BLaER1 treated with 17β-estradiol and CSF1 and Interleukin-3, amounts not matched to agents 10 nM and 100 nM (cell line): ENCODE results near the gene NAT9.

Source experiments
- H3K27ac ChIP-seq, 11 experiments: shearing (Covaris generic); formaldehyde crosslinking; 2 replicates each; pipeline ENCODE4 v1.8.1; 2022
- H3K27me3 ChIP-seq, 11 experiments: shearing (Covaris generic); formaldehyde crosslinking; 2 replicates each; pipeline ENCODE4 v1.8.1; 2022
- H3K36me3 ChIP-seq, 11 experiments: shearing (Covaris generic); formaldehyde crosslinking; 2 replicates each; pipeline ENCODE4 v1.8.1; 2022
- H3K4me1 ChIP-seq, 10 experiments: shearing (Covaris generic); formaldehyde crosslinking; 2 replicates each; pipeline ENCODE4 v1.8.1; 2022
- H3K4me2 ChIP-seq, 11 experiments: shearing (Covaris generic); formaldehyde crosslinking; 2 replicates each; pipeline ENCODE4 v1.8.1; 2022
- H3K4me3 ChIP-seq, 10 experiments: shearing (Covaris generic); formaldehyde crosslinking; 2 replicates each; pipeline ENCODE4 v1.8.1; 2022
- H3K9ac ChIP-seq, 11 experiments: shearing (Covaris generic); formaldehyde crosslinking; 2 replicates each; pipeline ENCODE4 v1.8.1; 2022
- H3K9me3 ChIP-seq, 11 experiments: shearing (Covaris generic); formaldehyde crosslinking; replicated peaks in 1 of 11; 2 replicates each; pipeline ENCODE4 v1.8.1; 2022
- H4K20me1 ChIP-seq, 11 experiments: shearing (Covaris generic); formaldehyde crosslinking; 2 replicates each; pipeline ENCODE4 v1.8.1; 2022
- Cebpa-rat ChIP-seq, 11 experiments: shearing (Covaris generic); IDR thresholded peaks; 2 replicates each; pipeline ENCODE4 v1.8.1; 2022

The NAT9 gene

GRCh38 chr17:74743755-74744154 lies 32.4 kb downstream of the NAT9 start:
- Histone ChIP-seq H4K20me1 (peaks cover 3 to 17% (median 3%) of the 10 kb centered on the region in 11 experiments; a peak in 20 of 22 replicates), H3K36me3 (peaks cover 0 to 47% (median 9%) of the 10 kb centered on the region in 11 experiments; a peak in 11 of 22 replicates), H3K27ac (peak overlapping the region in 8 of 11 experiments; percentile 38 to 99 (median 88); a peak in 11 of 22 replicates), H3K9me3 (no peaks in the 10 kb centered on the region), H3K27me3 (peaks cover 0 to 25% (median 14%) of the 10 kb centered on the region in 11 experiments; a peak in 13 of 22 replicates), H3K4me3 (peak overlapping the region in 3 of 10 experiments; percentile 1 to 47 (median 12); a peak in 3 of 20 replicates), H3K9ac (peak overlapping the region in 8 of 11 experiments; percentile 17 to 75 (median 46); a peak in 8 of 22 replicates), H3K4me1 (peaks cover 89 to 94% (median 93%) of the 10 kb centered on the region in 10 experiments), H3K4me2 (peak overlapping the region; percentile 97 to 100 (median 98))
- no peak for TF ChIP-seq Cebpa-rat (IDR thresholded peaks at IDR 0.05)

DNA sequence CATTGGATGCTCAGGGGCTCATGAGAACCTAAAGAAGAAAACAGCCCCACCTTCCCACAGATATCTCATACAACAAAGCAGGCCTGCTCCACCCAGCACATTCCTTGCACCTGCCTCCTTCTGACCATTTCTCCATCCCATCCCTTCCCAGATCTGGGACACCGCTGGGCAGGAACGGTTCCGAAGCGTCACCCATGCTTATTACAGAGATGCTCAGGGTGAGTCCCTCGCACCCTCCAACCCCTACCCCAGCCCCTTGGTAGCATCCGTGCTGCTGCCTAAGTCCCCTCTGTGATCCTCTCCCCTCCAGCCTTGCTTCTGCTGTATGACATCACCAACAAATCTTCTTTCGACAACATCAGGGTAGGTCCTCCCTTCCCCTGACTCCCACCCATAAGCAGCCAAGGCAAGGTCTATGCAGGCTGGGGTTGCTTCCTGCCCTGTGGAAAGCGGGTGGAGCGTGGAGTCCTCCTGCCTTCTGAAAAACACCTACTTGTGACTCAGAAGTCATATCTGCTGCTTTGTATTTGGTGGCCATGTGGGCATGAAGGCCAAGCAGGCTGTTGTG lies 33.1 kb downstream of the NAT9 start:
- peaks cover 95 to 100% (median 100%) of the 10 kb centered on the region in 10 experiments for H3K4me1 ChIP-seq
- peaks cover 0 to 22% (median 14%) of the 10 kb centered on the region in 11 experiments; a peak in 13 of 22 replicates for H3K27me3 ChIP-seq
- H3K27ac ChIP-seq: peak overlapping the region in 9 of 11 experiments; percentile 58 to 99 (median 82); a peak in 17 of 22 replicates
- peak overlapping the region; percentile 83 to 100 (median 98) for H3K4me2 ChIP-seq
- peak overlapping the region; percentile 17 to 75 (median 70); a peak in 18 of 22 replicates for H3K9ac ChIP-seq
- TF ChIP-seq Cebpa-rat (IDR thresholded peaks at IDR 0.05): no peak
- H4K20me1 ChIP-seq: peaks cover 0 to 14% (median 0%) of the 10 kb centered on the region in 11 experiments; a peak in 1 of 22 replicates
- peak overlapping the region in 4 of 10 experiments; percentile 16 to 54 (median 36); a peak in 5 of 20 replicates for H3K4me3 ChIP-seq
- no peaks in the 10 kb centered on the region for H3K9me3 ChIP-seq
- H3K36me3 ChIP-seq: peaks cover 0 to 47% (median 9%) of the 10 kb centered on the region in 11 experiments; a peak in 11 of 22 replicates

DNA sequence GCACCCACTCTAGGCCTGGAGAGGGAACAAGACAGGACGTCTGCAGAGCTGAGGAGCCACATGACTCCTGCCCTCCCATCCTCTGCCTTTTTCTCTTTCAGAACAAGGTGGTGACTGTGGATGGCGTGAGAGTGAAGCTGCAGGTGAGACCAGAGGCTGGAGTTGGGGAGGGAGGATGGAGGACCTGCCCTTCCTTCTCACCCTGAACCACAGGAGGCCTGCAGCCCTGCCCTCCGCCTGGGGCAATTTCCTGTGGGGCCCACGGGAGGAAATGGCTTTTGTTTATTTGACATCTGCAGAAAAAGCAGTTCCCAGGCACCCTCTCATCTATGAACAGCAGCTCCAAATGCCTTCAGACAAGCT lies 34.0 kb downstream of the NAT9 start:
- H4K20me1 ChIP-seq: peaks cover 0 to 14% (median 0%) of the 10 kb centered on the region in 11 experiments; a peak in 1 of 22 replicates
- peaks cover 88 to 100% (median 95%) of the 10 kb centered on the region in 10 experiments for H3K4me1 ChIP-seq
- peak overlapping the region; percentile 20 to 99 (median 79); a peak in 20 of 22 replicates for H3K27ac ChIP-seq
- peak overlapping the region; percentile 28 to 75 (median 70); a peak in 20 of 22 replicates for H3K9ac ChIP-seq
- H3K27me3 ChIP-seq: peaks cover 0 to 22% (median 14%) of the 10 kb centered on the region in 11 experiments; a peak in 13 of 22 replicates
- peak overlapping the region in 7 of 10 experiments; percentile 0 to 54 (median 35); a peak in 10 of 20 replicates for H3K4me3 ChIP-seq
- H3K4me2 ChIP-seq: peak overlapping the region; percentile 83 to 100 (median 98)
- H3K36me3 ChIP-seq: peaks cover 0 to 47% (median 9%) of the 10 kb centered on the region in 11 experiments; a peak in 11 of 22 replicates
- no peaks in the 10 kb centered on the region for H3K9me3 ChIP-seq
- TF ChIP-seq Cebpa-rat (IDR thresholded peaks at IDR 0.05): peak in 3 of 11 experiments; percentile 21 to 56 (median 49); a peak in 4 of 22 replicates

GRCh38 chr17:74740641-74741387 lies 35.3 kb downstream of the NAT9 start:
- peak overlapping the region in 9 of 11 experiments; percentile 7 to 75 (median 70); a peak in 12 of 22 replicates for H3K9ac ChIP-seq
- H3K4me1 ChIP-seq: peaks cover 79 to 100% (median 88%) of the 10 kb centered on the region in 10 experiments
- H3K4me3 ChIP-seq: peak overlapping the region in 1 of 10 experiments; percentile 32; a peak in 1 of 20 replicates
- H3K27me3 ChIP-seq: peaks cover 0 to 12% (median 11%) of the 10 kb centered on the region in 11 experiments; a peak in 13 of 22 replicates
- H3K9me3 ChIP-seq: no peaks in the 10 kb centered on the region
- H3K36me3 ChIP-seq: peaks cover 0 to 41% (median 9%) of the 10 kb centered on the region in 11 experiments; a peak in 11 of 22 replicates
- peak overlapping the region; percentile 83 to 100 (median 98) for H3K4me2 ChIP-seq
- TF ChIP-seq Cebpa-rat (IDR thresholded peaks at IDR 0.05): no peak
- 0 out of 22 replicates have a peak, but pooled peaks cover 0 to 10% (median 0%) of the 10 kb centered on the region in 11 experiments for H4K20me1 ChIP-seq
- H3K27ac ChIP-seq: peak overlapping the region in 9 of 11 experiments; percentile 15 to 99 (median 82); a peak in 17 of 22 replicates

GRCh38 chr17:74740173-74740572 lies 36.0 kb downstream of the NAT9 start:
- no peak overlapping the region; a peak in 1 of 20 replicates for H3K4me3 ChIP-seq
- H3K4me1 ChIP-seq: peaks cover 79 to 100% (median 88%) of the 10 kb centered on the region in 10 experiments
- no peak for TF ChIP-seq Cebpa-rat (IDR thresholded peaks at IDR 0.05)
- peaks cover 0 to 6% (median 4%) of the 10 kb centered on the region in 11 experiments; a peak in 12 of 22 replicates for H3K27me3 ChIP-seq
- no peaks in the 10 kb centered on the region for H3K9me3 ChIP-seq
- H3K9ac ChIP-seq: peak overlapping the region in 6 of 11 experiments; percentile 27 to 75 (median 70); a peak in 5 of 22 replicates
- H3K27ac ChIP-seq: peak overlapping the region in 9 of 11 experiments; percentile 15 to 99 (median 82); a peak in 13 of 22 replicates
- H4K20me1 ChIP-seq: 0 out of 22 replicates have a peak, but pooled peaks cover 0 to 4% (median 0%) of the 10 kb centered on the region in 11 experiments
- H3K4me2 ChIP-seq: peak overlapping the region; percentile 83 to 100 (median 98)
- peaks cover 0 to 34% (median 9%) of the 10 kb centered on the region in 11 experiments; a peak in 11 of 22 replicates for H3K36me3 ChIP-seq

DNA sequence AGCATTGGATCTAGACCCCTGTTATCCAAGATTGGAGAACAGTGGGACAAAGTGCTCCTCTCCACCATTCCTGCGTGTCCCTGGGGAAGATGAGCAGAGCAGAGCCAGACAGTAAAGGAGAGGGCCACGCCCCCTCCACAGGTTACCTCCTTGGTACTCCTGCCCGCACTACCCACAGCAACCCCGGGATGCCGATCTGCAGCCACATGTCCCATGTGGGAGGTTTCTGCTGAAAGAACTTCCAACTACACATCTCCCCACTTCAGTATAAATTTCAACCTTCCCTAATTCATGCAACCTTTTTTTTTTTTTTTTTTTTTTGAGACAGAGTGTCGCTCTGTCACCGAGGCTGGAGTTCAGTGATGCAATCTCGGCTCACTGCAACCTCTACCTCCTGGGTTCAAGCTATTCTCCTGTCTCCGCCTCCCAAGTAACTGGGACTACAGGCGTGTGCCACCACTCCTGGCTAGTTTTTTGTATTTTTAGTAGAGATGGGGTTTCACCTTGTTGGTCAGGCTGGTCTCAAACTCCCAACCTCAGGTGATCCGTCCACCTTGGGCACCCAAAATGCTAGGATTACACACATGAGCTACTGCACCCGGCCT lies 36.8 kb downstream of the NAT9 start:
- Histone ChIP-seq H3K27ac (peak overlapping the region in 10 of 11 experiments; percentile 79 to 99 (median 96); a peak in 17 of 22 replicates), H3K9me3 (no peaks in the 10 kb centered on the region), H3K9ac (peak overlapping the region; percentile 82 to 98 (median 89); a peak in 21 of 22 replicates), H4K20me1 (no peaks in the 10 kb centered on the region), H3K4me3 (peak overlapping the region in 9 of 10 experiments; percentile 57 to 89 (median 76); a peak in 15 of 20 replicates), H3K4me2 (peak overlapping the region; percentile 83 to 100 (median 98)), H3K27me3 (no peaks in the 10 kb centered on the region), H3K36me3 (peaks cover 0 to 26% (median 9%) of the 10 kb centered on the region in 11 experiments; a peak in 11 of 22 replicates), H3K4me1 (peaks cover 79 to 100% (median 87%) of the 10 kb centered on the region in 10 experiments)
- peak in 1 of 11 experiments; percentile 74; a peak in 2 of 22 replicates for TF ChIP-seq Cebpa-rat (IDR thresholded peaks at IDR 0.05)

- H3K27me3 ChIP-seq: no peaks in the 10 kb centered on the region
- H3K36me3 ChIP-seq: peaks cover 0 to 16% (median 1%) of the 10 kb centered on the region in 11 experiments; a peak in 10 of 22 replicates
- H3K9me3 ChIP-seq: no peaks in the 10 kb centered on the region
- no peaks in the 10 kb centered on the region for H4K20me1 ChIP-seq
- TF ChIP-seq Cebpa-rat (IDR thresholded peaks at IDR 0.05): no peak
- H3K9ac ChIP-seq: peak overlapping the region; percentile 82 to 98 (median 89)
- peaks cover 79 to 100% (median 86%) of the 10 kb centered on the region in 10 experiments for H3K4me1 ChIP-seq
- H3K4me2 ChIP-seq: peak overlapping the region; percentile 83 to 100 (median 98)
- peak overlapping the region; percentile 58 to 99 (median 95); a peak in 21 of 22 replicates for H3K27ac ChIP-seq
- peak overlapping the region; percentile 57 to 89 (median 75) for H3K4me3 ChIP-seq
Measured at GRCh38 chr17:74738051-74738996, 37.8 kb downstream of the NAT9 start.
